H9 (cell line): ENCODE measurements around the gene NOS3. TPM values are rescaled to one million over a fixed set of nuclear protein-coding genes. Genes with fewer than 3 reads are reported as not detected.

Source experiments
- DNase-seq: peaks from one replicate; pipeline ENCODE4 v3.0.0-alpha.2; 2017
- H2AFZ ChIP-seq: one replicate; pipeline ENCODE4 v1.6.1; 2013; ENCODE audit warnings: mild to moderate bottlenecking, low read length, control low read depth, moderate library complexity
- H2AK5ac ChIP-seq: 2 replicates; pipeline ENCODE4 v1.6.1; 2013; ENCODE audit warnings: low read length, control low read depth, mixed read lengths; ENCODE audit not compliant: insufficient read length
- H2BK120ac ChIP-seq: one replicate; pipeline ENCODE4 v1.6.1; 2013; ENCODE audit warnings: low read depth, mild to moderate bottlenecking, low read length, control low read depth, inconsistent platforms; ENCODE audit not compliant: poor library complexity, severe bottlenecking
- H2BK12ac ChIP-seq: 2 replicates; pipeline ENCODE4 v1.6.1; 2013; ENCODE audit warnings: low read length, control low read depth, mixed read lengths, low read depth; ENCODE audit not compliant: insufficient read length
- H2BK15ac ChIP-seq: 2 replicates; pipeline ENCODE4 v1.6.1; 2013; ENCODE audit warnings: low read depth, low read length, control low read depth
- H2BK20ac ChIP-seq: one replicate; pipeline ENCODE4 v1.6.1; 2013; ENCODE audit warnings: low read depth, mild to moderate bottlenecking, low read length, control low read depth, inconsistent platforms; ENCODE audit not compliant: poor library complexity, severe bottlenecking
- H2BK5ac ChIP-seq: 2 replicates; pipeline ENCODE4 v1.6.1; 2013; ENCODE audit warnings: low read length, control low read depth, mixed read lengths; ENCODE audit not compliant: insufficient read length
- H3K14ac ChIP-seq: 2 replicates; pipeline ENCODE4 v1.6.1; 2013; ENCODE audit warnings: low read length, control low read depth; ENCODE audit not compliant: insufficient read depth
- H3K18ac ChIP-seq: 2 replicates; pipeline ENCODE4 v1.6.1; 2013; ENCODE audit warnings: low read depth, mild to moderate bottlenecking, mixed read lengths, low read length, control low read depth; ENCODE audit not compliant: insufficient read length
- H3K23ac ChIP-seq: 2 replicates; pipeline ENCODE4 v1.6.1; 2013; ENCODE audit warnings: low read length, control low read depth, mixed read lengths, low read depth; ENCODE audit not compliant: insufficient read length
- H3K23me2 ChIP-seq: 2 replicates; pipeline ENCODE4 v1.6.1; 2013; ENCODE audit warnings: low read depth, mild to moderate bottlenecking, mixed read lengths, low read length, control low read depth; ENCODE audit not compliant: insufficient read length, poor library complexity, severe bottlenecking
- H3K27ac ChIP-seq: 2 replicates; pipeline ENCODE4 v1.5.1; 2013; ENCODE audit warnings: low read length, control low read depth, mixed read lengths, low read depth; ENCODE audit not compliant: insufficient read length
- H3K27me3 ChIP-seq: 2 replicates; pipeline ENCODE4 v1.6.1; 2013; ENCODE audit warnings: low read length, control low read depth, inconsistent platforms; ENCODE audit not compliant: insufficient read depth
- H3K4ac ChIP-seq: 2 replicates; pipeline ENCODE4 v1.6.1; 2013; ENCODE audit warnings: low read depth, mild to moderate bottlenecking, control low read depth, inconsistent platforms, low read length, moderate library complexity
- H3K4me1 ChIP-seq: 2 replicates; pipeline ENCODE4 v1.6.1; 2013; ENCODE audit warnings: low read length, control low read depth, inconsistent platforms; ENCODE audit not compliant: insufficient read depth
- H3K4me2 ChIP-seq: 2 replicates; pipeline ENCODE4 v1.6.1; 2013; ENCODE audit warnings: low read length, control low read depth, mixed read lengths; ENCODE audit not compliant: insufficient read length, insufficient read depth
- H3K56ac ChIP-seq: 2 replicates; pipeline ENCODE4 v1.6.1; 2013; ENCODE audit warnings: low read depth, mild to moderate bottlenecking, mixed read lengths, low read length, control low read depth; ENCODE audit not compliant: insufficient read length
- H3K79me1 ChIP-seq: 2 replicates; pipeline ENCODE4 v1.6.1; 2013; ENCODE audit warnings: low read depth, mild to moderate bottlenecking, moderate library complexity, low read length, control low read depth, inconsistent platforms; ENCODE audit not compliant: insufficient read depth, poor library complexity, severe bottlenecking
- H3K79me2 ChIP-seq: 2 replicates; pipeline ENCODE4 v1.6.1; 2013; ENCODE audit warnings: low read length, control low read depth, inconsistent platforms; ENCODE audit not compliant: insufficient read depth
- H3K9ac ChIP-seq: 2 replicates; pipeline ENCODE4 v1.6.1; 2013; ENCODE audit warnings: low read length, control low read depth, mixed read lengths; ENCODE audit not compliant: insufficient read length; ENCODE audit errors: extremely low read depth
- H3K9me3 ChIP-seq: one replicate; pipeline ENCODE4 v1.6.1; 2013; ENCODE audit warnings: low read depth, low read length, inconsistent platforms; ENCODE audit not compliant: control insufficient read depth
- H3T11ph ChIP-seq: one replicate; pipeline ENCODE4 v1.6.1; 2013; ENCODE audit warnings: mild to moderate bottlenecking, low read length, control low read depth, inconsistent platforms
- H4K20me1 ChIP-seq: one replicate; pipeline ENCODE4 v1.6.1; 2013; ENCODE audit not compliant: control insufficient read depth, insufficient read length, insufficient read depth
- H4K5ac ChIP-seq: 2 replicates; pipeline ENCODE4 v1.6.1; 2013; ENCODE audit warnings: low read depth, mild to moderate bottlenecking, mixed read lengths, low read length, control low read depth; ENCODE audit not compliant: insufficient read length
- H4K8ac ChIP-seq: replicated peaks from 2 replicates; pipeline ENCODE4 v1.6.1; 2013; ENCODE audit warnings: low read length, control low read depth, mixed read lengths, low read depth; ENCODE audit not compliant: insufficient read length
- H4K91ac ChIP-seq: 2 replicates; pipeline ENCODE4 v1.6.1; 2013; ENCODE audit warnings: low read depth, mild to moderate bottlenecking, moderate library complexity, mixed read lengths, low read length, control low read depth; ENCODE audit not compliant: insufficient read length
- H3K27ac Mint-ChIP-seq, 3 experiments: 2 replicates in 2 of 3; 3 replicates in 1 of 3; pipeline ENCODE4 v1.8.0; 2020 to 2021; ENCODE audit warnings: mixed read lengths in 3 of 3, mild to moderate bottlenecking in 1 of 3, moderate library complexity in 1 of 3
- H3K27me3 Mint-ChIP-seq: 2 replicates; pipeline ENCODE4 v1.8.0; 2021; ENCODE audit warnings: low read depth, mild to moderate bottlenecking, moderate library complexity, mixed read lengths
- H3K36me3 Mint-ChIP-seq, 3 experiments: 2 replicates in 2 of 3; 3 replicates in 1 of 3; pipeline ENCODE4 v1.8.0; 2020 to 2021; ENCODE audit warnings: low read depth in 3 of 3, mixed read lengths in 3 of 3; ENCODE audit not compliant: insufficient read depth in 1 of 3
- H3K4me1 Mint-ChIP-seq, 2 experiments: 2 replicates each; pipeline ENCODE4 v1.8.0; 2020; ENCODE audit warnings: mixed read lengths in 2 of 2
- H3K4me3 Mint-ChIP-seq, 2 experiments: 2 replicates in 1 of 2; 3 replicates in 1 of 2; pipeline ENCODE4 v1.8.0; 2020 to 2021; ENCODE audit warnings: mild to moderate bottlenecking in 2 of 2, mixed read lengths in 2 of 2, moderate library complexity in 1 of 2
- H3K9me3 Mint-ChIP-seq, 2 experiments: 2 replicates in 1 of 2; 3 replicates in 1 of 2; pipeline ENCODE4 v1.8.0; 2020; ENCODE audit warnings: mild to moderate bottlenecking in 2 of 2, mixed read lengths in 2 of 2, moderate library complexity in 1 of 2
- CTCF ChIP-seq: fragments of 200-600 bp; sonication (generic); conservative IDR thresholded peaks from 3 replicates; pipeline ENCODE4 v1.8.0; 2021; ENCODE audit warnings: antibody characterized with exemption, mild to moderate bottlenecking
- WGBS: extraction: QIAGEN DNeasy Blood & Tissue Kit; methylation state at CpG from one replicate; pipeline ENCODE4 v1.1.7; 2013; ENCODE audit warnings: missing lambda C conversion rate, low lambda C conversion rate, mixed read lengths; ENCODE audit not compliant: insufficient read length; ENCODE audit errors: extremely low coverage; 5-methylcytosine and 5-hydroxymethylcytosine counted together
- total RNA-seq: library from RNA; stranded (reverse); gene quantifications from 2 replicates; pipeline ENCODE4 v1.2.1, GENCODE V29; 2021

NOS3 gene
- total RNA-seq, 1 experiment from 2014 or later, result 4.5 TPM

- H2BK5ac ChIP-seq, result no peak overlapping the region
- peaks cover 4% of the 10 kb centered on the region; the same call in 1 of the 2 replicates for H3K4me1 ChIP-seq
- no peak overlapping the region for H2AFZ ChIP-seq
- no peak overlapping the region for H3T11ph ChIP-seq
- no peak overlapping the region for H2BK15ac ChIP-seq
- TF ChIP-seq CTCF, result peak; percentile 99
- Mint-ChIP-seq H3K36me3 (peaks cover 0 to 1% (median 0%) of the 10 kb centered on the region in 3 experiments; a peak in 1 of 7 replicates), H3K4me3 (peak overlapping the region; percentile 38 to 41; a peak in 3 of 5 replicates), H3K4me1 (peaks cover 21 to 42% of the 10 kb centered on the region in 2 experiments), H3K9me3 (no peaks in the 10 kb centered on the region), H3K27me3 (peaks cover 24% of the 10 kb centered on the region), H3K27ac (no peak overlapping the region; a peak in 1 of 7 replicates)
- no peak overlapping the region for H3K14ac ChIP-seq
- no peaks in the 10 kb centered on the region for H4K20me1 ChIP-seq
- peak; percentile 94 for DNase-seq
- no peak overlapping the region for H2AK5ac ChIP-seq
- no CpG with 5 or more reads among the region's 40 CpGs for whole genome bisulfite sequencing
- no peak overlapping the region for H3K56ac ChIP-seq
- no peak overlapping the region for H3K27ac ChIP-seq
- no peaks in the 10 kb centered on the region for H3K27me3 ChIP-seq
- H3K23me2 ChIP-seq, result peaks cover 8% of the 10 kb centered on the region
- no peak overlapping the region for H4K5ac ChIP-seq
- no peak overlapping the region for H3K4ac ChIP-seq
- H3K4me2 ChIP-seq, result peak overlapping the region; percentile 11
- no peak overlapping the region for H3K9ac ChIP-seq
- H2BK20ac ChIP-seq, result no peak overlapping the region
- no peaks in the 10 kb centered on the region for H3K79me1 ChIP-seq
- no peak overlapping the region for H4K91ac ChIP-seq
- no peak overlapping the region for H2BK120ac ChIP-seq
- H3K18ac ChIP-seq, result peak overlapping the region; percentile 7
- no peak overlapping the region for H2BK12ac ChIP-seq
- H3K23ac ChIP-seq, result no peak overlapping the region
- no peak overlapping the region for H4K8ac ChIP-seq
- H3K9me3 ChIP-seq, result no peaks in the 10 kb centered on the region
- H3K79me2 ChIP-seq, result no peaks in the 10 kb centered on the region
These were observed 17.9 kb downstream of the NOS3 start for GRCh38 chr7:151008511-151009323.
